ENCODE results near the gene LCLAT1. TPM values are rescaled to one million over a fixed set of nuclear protein-coding genes. Genes with fewer than 3 reads are reported as not detected.

The LCLAT1 gene
- total and polyA plus RNA-seq, 2 of the 4 experiments (the other 2 are of a cell fraction): 7.5 to 11.5 TPM

DNA sequence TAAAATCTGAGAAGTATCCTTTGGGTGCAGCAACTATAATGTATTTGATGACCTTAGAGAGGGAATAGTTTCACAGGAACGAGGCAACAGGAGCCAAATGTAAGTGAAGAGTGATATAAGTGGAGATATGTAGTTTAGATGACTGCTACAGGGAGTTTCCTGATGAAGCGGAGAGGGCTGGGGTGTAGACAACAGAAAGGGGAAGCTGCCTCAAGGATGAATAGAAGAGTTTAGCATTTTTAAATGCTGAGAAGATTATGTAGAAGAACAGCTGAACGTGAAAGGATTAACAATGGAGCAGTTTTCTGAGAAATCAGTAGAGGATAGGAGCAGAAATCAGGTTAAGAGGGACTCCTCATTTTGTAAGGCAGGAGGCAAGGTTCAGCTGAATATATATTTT, 133.3 kb downstream of the LCLAT1 start:
- H2AK5ac ChIP-seq (ENCODE audit: low read depth, low read length): no peak overlapping the region
- H3K9me1 ChIP-seq (ENCODE audit: insufficient read depth, low read length): no peaks in the 10 kb centered on the region
- no peak overlapping the region for H3K56ac ChIP-seq (ENCODE audit: extremely low read depth, insufficient read depth, low read length)
- H4K5ac ChIP-seq (ENCODE audit: low read depth, low read length): no peak overlapping the region
- intact Hi-C loops (cut with micrococcal nuclease): loop anchor here (5.0 kb wide), 1 partner anchor 52 kb away; no protein-coding TSS in a partner anchor
- peaks cover 0 to 6% of the 10 kb centered on the region in 2 experiments; a peak in 3 of 4 replicates for H3K79me1 ChIP-seq (ENCODE audit: low read depth in 1 of 2, low read length in 2 of 2)
- H3K14ac ChIP-seq (replicated peaks; ENCODE audit: low read depth, low read length): no peak overlapping the region
- H3K27ac ChIP-seq (ENCODE audit: insufficient read depth, low read length): no peak overlapping the region
- no peaks in the 10 kb centered on the region; the same call in 1 of the 2 replicates for H3K36me3 ChIP-seq (ENCODE audit: control insufficient read depth, insufficient read depth, low read length)
- H3K4me2 ChIP-seq (ENCODE audit: low read depth, low read length): no peak overlapping the region
- H2BK120ac ChIP-seq (ENCODE audit: low read depth, low read length): no peak overlapping the region
- H3K18ac ChIP-seq (ENCODE audit: low read depth, low read length): no peak overlapping the region
- H4K20me1 ChIP-seq (ENCODE audit: insufficient read depth, low read length): no peaks in the 10 kb centered on the region
- no peak overlapping the region for H3K4ac ChIP-seq (ENCODE audit: low read depth, low read length)
- H2BK5ac ChIP-seq (ENCODE audit: low read depth, low read length, poor library complexity, severe bottlenecking): no peak overlapping the region
- ChIA-PET POLR2A (ENCODE audit: unreplicated experiment) (no interaction called here), CTCF (no interaction called here)
- BruUV-seq (replicated peaks): no TSS peak
- no peak overlapping the region for H2BK20ac ChIP-seq (ENCODE audit: low read depth, low read length)
- no peaks in the 10 kb centered on the region for H3K9me3 ChIP-seq (ENCODE audit: control insufficient read depth, insufficient read depth, low read length)
- no peaks in the 10 kb centered on the region for H3K4me1 ChIP-seq (ENCODE audit: control insufficient read depth, insufficient read depth, low read length)
- H4K8ac ChIP-seq (ENCODE audit: low read depth in 2 of 2, low read length in 2 of 2): no peak overlapping the region
- no peak overlapping the region for H2AK9ac ChIP-seq (replicated peaks; ENCODE audit: low read depth, low read length, poor library complexity)
- dilution Hi-C loops (cut with HindIII; ENCODE audit: low sequenced_read_pairs, unreplicated experiment): no loop called here
- in situ Hi-C loops (cut with MboI; ENCODE audit: low sequenced_read_pairs): no loop called here
- H3K9ac ChIP-seq (ENCODE audit: low read depth, low read length): no peak overlapping the region
- WGBS, 2 experiments (ENCODE audit: extremely low coverage in 2 of 2, insufficient read length in 1 of 2): 64% methylated on average over 2 of the region's 3 CpGs; no CpG with 5 or more reads in 1 of the 2 experiments
- H3K4me3 ChIP-seq (ENCODE audit: insufficient read depth, low read depth, low read length): no peak overlapping the region
- no peak overlapping the region for H2AFZ ChIP-seq (replicated peaks; ENCODE audit: low read length, poor library complexity)
- DNase-seq (no peak), ATAC-seq (ENCODE audit: low read depth) (no peak)
- TF ChIP-seq FOS (IDR thresholded peaks at IDR 0.05; ENCODE audit: low read depth, low read length) (no peak), MXI1 (IDR thresholded peaks at IDR 0.05; ENCODE audit: borderline replicate concordance, low read depth, low read length) (no peak), CHD1 (IDR thresholded peaks at IDR 0.05; ENCODE audit: low read depth, low read length) (no peak), SMC3 (IDR thresholded peaks at IDR 0.05; ENCODE audit: low read depth, low read length) (no peak), RAD21 (IDR thresholded peaks at IDR 0.05; ENCODE audit: low read length) (no peak), MAZ (IDR thresholded peaks at IDR 0.05; ENCODE audit: borderline replicate concordance, low read depth, low read length) (no peak), NFE2L2 (IDR thresholded peaks at IDR 0.05; ENCODE audit: low read depth, low read length) (no peak), POLR2A (IDR thresholded peaks at IDR 0.05; ENCODE audit: low read depth, low read length) (no peak), MAFK (IDR thresholded peaks at IDR 0.05; ENCODE audit: low read depth, low read length) (no peak)
- TF ChIP-seq, protein P1, sequence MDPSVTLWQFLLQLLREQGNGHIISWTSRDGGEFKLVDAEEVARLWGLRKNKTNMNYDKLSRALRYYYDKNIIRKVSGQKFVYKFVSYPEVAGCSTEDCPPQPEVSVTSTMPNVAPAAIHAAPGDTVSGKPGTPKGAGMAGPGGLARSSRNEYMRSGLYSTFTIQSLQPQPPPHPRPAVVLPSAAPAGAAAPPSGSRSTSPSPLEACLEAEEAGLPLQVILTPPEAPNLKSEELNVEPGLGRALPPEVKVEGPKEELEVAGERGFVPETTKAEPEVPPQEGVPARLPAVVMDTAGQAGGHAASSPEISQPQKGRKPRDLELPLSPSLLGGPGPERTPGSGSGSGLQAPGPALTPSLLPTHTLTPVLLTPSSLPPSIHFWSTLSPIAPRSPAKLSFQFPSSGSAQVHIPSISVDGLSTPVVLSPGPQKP (IDR thresholded peaks at IDR 0.05; ENCODE audit: borderline replicate concordance, low read depth, low read length): no peak
- TF ChIP-seq, protein P2, sequence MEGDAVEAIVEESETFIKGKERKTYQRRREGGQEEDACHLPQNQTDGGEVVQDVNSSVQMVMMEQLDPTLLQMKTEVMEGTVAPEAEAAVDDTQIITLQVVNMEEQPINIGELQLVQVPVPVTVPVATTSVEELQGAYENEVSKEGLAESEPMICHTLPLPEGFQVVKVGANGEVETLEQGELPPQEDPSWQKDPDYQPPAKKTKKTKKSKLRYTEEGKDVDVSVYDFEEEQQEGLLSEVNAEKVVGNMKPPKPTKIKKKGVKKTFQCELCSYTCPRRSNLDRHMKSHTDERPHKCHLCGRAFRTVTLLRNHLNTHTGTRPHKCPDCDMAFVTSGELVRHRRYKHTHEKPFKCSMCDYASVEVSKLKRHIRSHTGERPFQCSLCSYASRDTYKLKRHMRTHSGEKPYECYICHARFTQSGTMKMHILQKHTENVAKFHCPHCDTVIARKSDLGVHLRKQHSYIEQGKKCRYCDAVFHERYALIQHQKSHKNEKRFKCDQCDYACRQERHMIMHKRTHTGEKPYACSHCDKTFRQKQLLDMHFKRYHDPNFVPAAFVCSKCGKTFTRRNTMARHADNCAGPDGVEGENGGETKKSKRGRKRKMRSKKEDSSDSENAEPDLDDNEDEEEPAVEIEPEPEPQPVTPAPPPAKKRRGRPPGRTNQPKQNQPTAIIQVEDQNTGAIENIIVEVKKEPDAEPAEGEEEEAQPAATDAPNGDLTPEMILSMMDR (conservative IDR thresholded peaks at IDR 0.05; ENCODE audit: low read depth, low read length): no peak
- H3K23ac ChIP-seq (ENCODE audit: low read depth, low read length): no peak overlapping the region
- no peaks in the 10 kb centered on the region for H3K27me3 ChIP-seq (ENCODE audit: control insufficient read depth, insufficient read depth, low read length)
- no peak overlapping the region for H2BK15ac ChIP-seq (ENCODE audit: low read depth, low read length)
- no peak overlapping the region for H4K91ac ChIP-seq (ENCODE audit: insufficient read depth, low read depth, low read length)
